C4-2B (cell line): ENCODE measurements around the gene RBM15B.

Experiments used
- H3K27ac ChIP-seq: fragments of 450-650 bp; 2 replicates; pipeline ENCODE4 v1.5.1; 2017
- CTCF ChIP-seq: fragments of 450-650 bp; conservative IDR thresholded peaks from 2 replicates; pipeline ENCODE4 v1.5.1; 2017; ENCODE audit warnings: mild to moderate bottlenecking
- ZFX ChIP-seq: fragments of 450-650 bp; IDR thresholded peaks from 2 replicates; pipeline ENCODE4 v1.6.1; 2017

The RBM15B gene

DNA sequence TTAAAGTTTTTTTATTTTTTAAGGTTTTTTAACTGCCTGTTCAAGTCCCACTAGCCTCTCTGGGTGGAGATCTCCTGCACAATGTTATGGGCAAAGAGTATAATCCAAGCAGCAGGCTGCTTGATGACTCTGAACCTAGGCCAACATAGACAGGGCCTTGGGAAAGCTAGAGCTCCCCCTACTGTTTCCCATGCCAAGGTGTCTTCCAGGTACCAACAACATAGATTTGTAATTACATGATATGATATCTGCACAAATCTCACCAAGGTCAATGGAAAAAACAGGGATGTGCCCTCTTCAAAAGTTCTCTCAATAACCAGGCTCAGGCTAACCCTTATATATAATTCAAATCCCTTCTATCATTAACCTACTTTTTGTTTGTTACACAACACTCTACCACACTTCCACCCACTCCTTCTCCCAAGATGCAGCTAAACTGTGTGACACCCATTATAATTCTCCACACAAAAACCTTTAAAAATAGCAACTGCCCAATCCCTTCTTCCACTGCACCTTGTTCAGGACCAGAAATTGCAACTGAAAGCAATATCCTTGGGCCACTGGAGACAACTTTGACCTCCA, 43.8 kb downstream of the RBM15B start:
- no peak overlapping the region for H3K27ac ChIP-seq
- no peak for TF ChIP-seq ZFX
- TF ChIP-seq CTCF: peak; percentile 89

GRCh38 chr3:51436998-51437639, 46.0 kb downstream of the RBM15B start:
- TF ChIP-seq CTCF (no peak), ZFX (no peak)

GRCh38 chr3:51441282-51442030, 50.4 kb downstream of the RBM15B start:
- TF ChIP-seq CTCF (no peak), ZFX (no peak)
- H3K27ac ChIP-seq: no peak overlapping the region

More at GRCh38 chr3:51436998-51437639, 46.0 kb downstream of the RBM15B start:
- no peak overlapping the region for H3K27ac ChIP-seq

- TF ChIP-seq CTCF (no peak), ZFX (no peak)
- no peak overlapping the region for H3K27ac ChIP-seq
Observed at GRCh38 chr3:51445544-51446280, 54.6 kb downstream of the RBM15B start.
